ENCODE data around the gene APOL1.
"Not testable (repeated sequence)": the region's sequence is repeated elsewhere in the genome, so short reads cannot be mapped to it uniquely, and the experiment has no call there.

APOL1 gene
- 9.2 reads per million, percentile 30 among the genes with 10 or more reads in this experiment for total RNA-seq

GRCh38 chr22:36252754-36253522 lies at the start of gene APOL1:
TSS of gene APOL1 (plus strand) at chr22:36253133. CDS start at chr22:36254956, 1,823 bp downstream.
- peak; percentile 24 for DNase-seq

GRCh38 chr22:36203441-36203840 lies 49.5 kb upstream of the APOL1 start:
- not testable (repeated sequence) for DNase-seq

- DNase-seq: no peak
Measured at GRCh38 chr22:36204001-36204631, 48.8 kb upstream of the APOL1 start.

- DNase-seq: no peak
Measured at GRCh38 chr22:36204632-36205015, 48.3 kb upstream of the APOL1 start.

GRCh38 chr22:36205573-36205972 lies 47.4 kb upstream of the APOL1 start:
- DNase-seq: not testable (repeated sequence)

- no peak for DNase-seq
Measured at GRCh38 chr22:36206255-36206654, 46.7 kb upstream of the APOL1 start.

- DNase-seq: no peak
Measured at GRCh38 chr22:36208162-36208765, 44.7 kb upstream of the APOL1 start.

GRCh38 chr22:36208914-36209313 lies 44.0 kb upstream of the APOL1 start:
- DNase-seq: no peak

GRCh38 chr22:36209488-36209908 lies 43.4 kb upstream of the APOL1 start:
- not testable (repeated sequence) for DNase-seq

GRCh38 chr22:36210224-36210623 lies 42.7 kb upstream of the APOL1 start:
- no peak for DNase-seq

- DNase-seq: no peak
Measured at GRCh38 chr22:36211237-36211861, 41.6 kb upstream of the APOL1 start.

- DNase-seq: no peak
Measured at GRCh38 chr22:36212901-36213300, 40.0 kb upstream of the APOL1 start.

- DNase-seq: no peak
Measured at GRCh38 chr22:36213586-36213985, 39.3 kb upstream of the APOL1 start.

GRCh38 chr22:36215981-36216380 lies 37.0 kb upstream of the APOL1 start:
- no peak for DNase-seq

- DNase-seq: no peak
Measured at GRCh38 chr22:36218648-36219193, 34.2 kb upstream of the APOL1 start.

- DNase-seq: no peak
Measured at GRCh38 chr22:36220451-36220921, 32.4 kb upstream of the APOL1 start.

- peak; percentile 26 for DNase-seq
Measured at GRCh38 chr22:36221799-36222751, 30.9 kb upstream of the APOL1 start.

- DNase-seq: no peak
Measured at GRCh38 chr22:36222887-36223450, 30.0 kb upstream of the APOL1 start.

GRCh38 chr22:36223504-36223903 lies 29.4 kb upstream of the APOL1 start:
- no peak for DNase-seq

GRCh38 chr22:36224245-36224644 lies 28.7 kb upstream of the APOL1 start:
- no peak for DNase-seq

GRCh38 chr22:36225333-36225922 lies 27.5 kb upstream of the APOL1 start:
- no peak for DNase-seq

Measured in effector CD4-positive, alpha-beta T cell (primary cell).